Prostate gland (tissue), 2 donors: Measurements from ENCODE around the gene GRIN1. TPM values are rescaled to one million over a fixed set of nuclear protein-coding genes. Genes with fewer than 3 reads are reported as not detected.

Experiments
- DNase-seq: peaks from one replicate; pipeline ENCODE4 v3.0.0-alpha.2; 2019; ENCODE audit warnings: low spot score
- H3K27ac ChIP-seq, 2 donors: fragments of 200-600 bp; sonication (generic); 2 replicates each; pipeline ENCODE4 v1.5.1; 2017 to 2019
- H3K27me3 ChIP-seq: fragments of 200-600 bp; sonication (generic); replicated peaks from 2 replicates; pipeline ENCODE4 v1.5.1; 2019; ENCODE audit not compliant: insufficient read depth
- H3K36me3 ChIP-seq, 2 donors: fragments of 200-600 bp; sonication (generic); 1 replicate in 1 of 2; 2 replicates in 1 of 2; pipeline versions ENCODE4 v1.5.1 to v1.8.1; 2017 to 2019
- H3K4me1 ChIP-seq: fragments of 200-600 bp; sonication (generic); replicated peaks from 2 replicates; pipeline ENCODE4 v1.5.1; 2019
- H3K4me3 ChIP-seq, 2 donors: fragments of 200-600 bp; sonication (generic); 2 replicates each; pipeline ENCODE4 v1.5.1; 2017 to 2019
- H3K9me3 ChIP-seq: fragments of 200-600 bp; sonication (generic); 2 replicates; pipeline ENCODE4 v1.5.1; 2017
- CTCF ChIP-seq, 4 experiments: fragments of 200-600 bp in 2 of 4; fragments of 450-650 bp in 2 of 4; sonication (generic) in 2 of 4; IDR thresholded peaks; 1 replicate in 3 of 4; 2 replicates in 1 of 4; pipeline ENCODE4 v1.5.1; 2016 to 2019; ENCODE audit warnings: antibody characterized with exemption in 4 of 4, mild to moderate bottlenecking in 2 of 4, moderate library complexity in 2 of 4
- POLR2A ChIP-seq: fragments of 450-650 bp; IDR thresholded peaks from one replicate; pipeline ENCODE4 v1.6.1; 2016; ENCODE audit warnings: antibody characterized with exemption, mild to moderate bottlenecking
- POLR2AphosphoS5 ChIP-seq: sonication (generic); formaldehyde crosslinking; IDR thresholded peaks from one replicate; pipeline ENCODE4 v1.6.1; 2017; ENCODE audit warnings: antibody characterized with exemption
- WGBS: methylation state at CpG from one replicate; pipeline ENCODE4 v1.1.5; 2018; 5-methylcytosine and 5-hydroxymethylcytosine counted together
- intact Hi-C: fragments of 100-400 bp; cut with DNase I; formaldehyde crosslinking; loops from one replicate; pipeline ENCODE4 v1.14.2; 2022
- total RNA-seq, 2 donors: library from RNA; depleted of rRNA; stranded (reverse); fragments of >200 nt; gene quantifications; one replicate each; pipeline ENCODE4 v1.1.0, GENCODE V29; 2016

The GRIN1 gene
- 1 to 10 TPM in 1 of 2 donors, under 1 TPM in 1; 0.59 to 1.8 TPM for total RNA-seq

GRCh38 chr9:137138722-137139467, at the start of gene GRIN1:
TSS of gene GRIN1 (plus strand) at chr9:137139154. CDS start at chr9:137139487, 333 bp downstream.
- intact Hi-C loops: no loop called here
- TF ChIP-seq POLR2AphosphoS5: no peak
- TF ChIP-seq CTCF (IDR thresholded peaks at IDR 0.05): no peak
- TF ChIP-seq POLR2A: no peak
- no peaks in the 10 kb centered on the region for H3K36me3 ChIP-seq
- H3K4me1 ChIP-seq: no peaks in the 10 kb centered on the region
- WGBS: 7% methylated on average over 66 of the region's 104 CpGs
- DNase-seq: no peak
- H3K9me3 ChIP-seq: no peaks in the 10 kb centered on the region
- H3K27ac ChIP-seq: no peak within 1 kb of the TSS
- H3K4me3 ChIP-seq: no peak within 1 kb of the TSS
- peaks cover 35% of the 10 kb centered on the region for H3K27me3 ChIP-seq

- no peak overlapping the region for H3K27ac ChIP-seq
- WGBS: 71% methylated on average over 11 of the region's 11 CpGs
- intact Hi-C loops: no loop called here
- peaks cover 8% of the 10 kb centered on the region for H3K4me1 ChIP-seq
- DNase-seq: no peak
- no peaks in the 10 kb centered on the region for H3K9me3 ChIP-seq
- TF ChIP-seq POLR2A: no peak
- no peak for TF ChIP-seq POLR2AphosphoS5
- TF ChIP-seq CTCF (IDR thresholded peaks at IDR 0.05): no peak
- H3K27me3 ChIP-seq: no peaks in the 10 kb centered on the region
- H3K36me3 ChIP-seq: no peaks in the 10 kb centered on the region
- no peak overlapping the region for H3K4me3 ChIP-seq
Observed at GRCh38 chr9:137089232-137089947, 49.6 kb upstream of the GRIN1 start.

GRCh38 chr9:137095664-137096517, 43.1 kb upstream of the GRIN1 start:
- Histone ChIP-seq H3K4me1 (no peaks in the 10 kb centered on the region), H3K27me3 (no peaks in the 10 kb centered on the region), H3K36me3 (peaks cover 0 to 5% of the 10 kb centered on the region in 2 donors), H3K9me3 (no peaks in the 10 kb centered on the region), H3K27ac (no peak overlapping the region), H3K4me3 (no peak overlapping the region)
- no peak for TF ChIP-seq POLR2AphosphoS5
- no peak for TF ChIP-seq CTCF (IDR thresholded peaks at IDR 0.05)
- no peak for TF ChIP-seq POLR2A
- WGBS: 76% methylated on average over 30 of the region's 30 CpGs
- DNase-seq: no peak
- intact Hi-C loops: no loop called here

GRCh38 chr9:137096785-137097546, 42.0 kb upstream of the GRIN1 start:
- WGBS: 92% methylated on average over 31 of the region's 31 CpGs
- peaks cover 0 to 11% of the 10 kb centered on the region in 2 donors for H3K36me3 ChIP-seq

More at GRCh38 chr9:137096785-137097546, 42.0 kb upstream of the GRIN1 start:
- H3K27ac ChIP-seq: no peak overlapping the region
- no peaks in the 10 kb centered on the region for H3K4me1 ChIP-seq
- no peaks in the 10 kb centered on the region for H3K27me3 ChIP-seq
- TF ChIP-seq CTCF (IDR thresholded peaks at IDR 0.05): no peak
- TF ChIP-seq POLR2AphosphoS5: no peak
- no peak for TF ChIP-seq POLR2A
- H3K4me3 ChIP-seq: no peak overlapping the region
- no peaks in the 10 kb centered on the region for H3K9me3 ChIP-seq
- intact Hi-C loops: no loop called here
- no peak for DNase-seq
